Middle frontal gyrus (tissue), 1 donor: Measurements from ENCODE around the gene CAPN14.
"Not testable (repeated sequence)": the region's sequence is repeated elsewhere in the genome, so short reads cannot be mapped to it uniquely, and the experiment has no call there.

ENCODE experiments used
- DNase-seq: peaks from one replicate; pipeline ENCODE4 v3.0.0-alpha.2; 2015; ENCODE audit warnings: low spot score; ENCODE audit errors: extremely low spot score

CAPN14 gene

DNA sequence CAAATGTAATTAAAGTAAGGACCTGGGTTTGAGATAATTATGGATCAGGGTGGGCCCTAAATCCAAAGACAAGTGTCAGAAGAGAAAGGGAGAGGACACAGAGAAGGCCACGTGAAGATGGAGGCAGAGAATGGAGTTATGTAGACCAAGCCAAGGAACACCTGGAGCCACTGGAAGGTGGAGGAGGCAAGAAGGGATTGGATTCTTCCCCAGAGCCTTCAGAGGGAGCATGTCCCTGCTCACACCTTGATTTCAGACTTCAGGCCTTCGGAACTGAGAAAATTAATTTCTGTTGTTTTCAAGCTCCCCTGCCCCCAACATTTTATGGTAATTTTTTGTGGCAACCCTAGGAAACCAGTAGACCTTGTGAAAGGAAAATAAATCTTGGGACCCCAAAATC lies 19.6 kb downstream of the CAPN14 start:
- no peak for DNase-seq

DNA sequence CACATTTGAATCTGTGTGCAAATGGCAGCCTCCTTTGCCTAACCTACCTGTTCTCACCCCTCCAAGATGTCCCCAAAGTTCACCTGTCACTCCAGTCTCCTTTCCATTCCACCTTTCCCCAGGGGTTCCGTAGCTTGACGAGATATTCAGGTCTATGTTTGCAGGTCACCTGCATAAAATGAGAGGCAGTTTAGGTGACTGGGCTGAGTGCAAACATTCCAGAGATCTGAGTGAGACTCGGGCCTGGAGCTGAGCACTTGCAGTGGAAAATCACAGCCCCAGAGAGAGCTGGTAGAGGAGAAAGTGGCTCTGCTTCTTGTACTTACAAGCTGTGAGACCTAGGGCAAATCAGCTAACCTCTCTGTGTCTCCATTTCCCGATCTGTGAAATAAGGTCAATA lies 20.1 kb downstream of the CAPN14 start:
- no peak for DNase-seq

DNA sequence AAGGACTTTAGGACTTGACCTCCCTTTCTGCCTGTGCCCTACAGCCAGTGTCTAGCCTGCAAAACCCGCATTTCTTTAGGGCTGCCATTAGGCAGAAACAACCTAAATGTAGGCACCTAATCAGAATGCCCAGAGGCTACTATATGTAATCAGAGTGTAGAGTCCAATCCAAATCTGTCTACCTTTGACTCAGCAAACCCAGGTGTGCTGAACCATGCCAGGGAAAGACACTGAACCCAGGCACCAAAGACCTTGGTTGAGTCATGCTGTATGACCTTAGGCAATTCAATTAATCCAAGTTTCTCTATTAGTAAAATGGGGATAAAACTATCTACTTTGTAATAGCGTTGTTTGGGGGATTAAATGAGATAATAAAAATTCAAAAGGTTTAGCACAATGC lies 20.7 kb downstream of the CAPN14 start:
- DNase-seq, result no peak

DNA sequence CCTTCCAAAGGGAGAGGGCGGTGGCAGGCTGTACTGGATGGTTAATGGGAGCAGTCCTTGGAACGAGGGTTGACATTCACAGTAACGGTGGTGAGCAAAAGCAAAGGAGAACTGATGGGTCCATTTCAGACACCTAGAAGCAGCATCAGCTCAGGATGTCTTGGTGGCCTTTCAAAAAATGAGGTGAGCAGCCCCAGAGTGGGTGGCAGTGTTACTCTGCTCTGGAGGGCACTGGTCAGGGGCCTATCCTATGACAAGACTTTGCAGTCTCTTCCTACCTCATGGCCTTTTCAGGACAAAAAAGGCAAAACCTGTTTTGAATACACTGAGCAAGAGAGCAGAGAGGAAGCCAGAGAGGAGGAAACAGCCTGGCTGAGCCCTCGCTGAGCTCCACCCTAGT lies 23.5 kb downstream of the CAPN14 start:
- no peak for DNase-seq

DNA sequence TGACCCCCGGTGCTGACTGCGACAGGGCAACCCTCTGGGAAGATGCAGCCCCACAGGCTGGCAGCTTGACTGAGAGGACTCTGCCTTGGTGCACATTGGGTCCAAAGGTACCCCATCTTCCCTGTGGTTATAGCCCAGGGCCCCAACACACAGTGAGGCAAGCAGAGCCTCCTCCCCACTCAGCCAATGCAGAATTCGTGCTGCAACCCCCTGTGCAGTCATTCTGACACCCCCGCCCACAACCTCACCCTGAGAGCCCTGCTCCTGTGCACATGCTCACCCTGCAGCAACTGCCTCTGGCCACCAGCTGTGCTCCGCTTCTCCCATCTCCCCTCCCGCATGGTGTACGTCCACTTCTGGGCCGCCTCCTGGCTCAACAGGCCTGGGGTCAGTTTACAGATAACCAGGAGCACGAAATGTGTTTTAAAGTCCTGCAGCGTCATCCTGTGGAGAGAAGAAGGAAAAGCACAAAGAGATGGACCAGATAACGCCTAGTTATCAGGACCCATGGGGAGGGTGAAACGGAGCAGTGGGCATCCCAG lies 24.4 kb downstream of the CAPN14 start:
- DNase-seq, result no peak

DNA sequence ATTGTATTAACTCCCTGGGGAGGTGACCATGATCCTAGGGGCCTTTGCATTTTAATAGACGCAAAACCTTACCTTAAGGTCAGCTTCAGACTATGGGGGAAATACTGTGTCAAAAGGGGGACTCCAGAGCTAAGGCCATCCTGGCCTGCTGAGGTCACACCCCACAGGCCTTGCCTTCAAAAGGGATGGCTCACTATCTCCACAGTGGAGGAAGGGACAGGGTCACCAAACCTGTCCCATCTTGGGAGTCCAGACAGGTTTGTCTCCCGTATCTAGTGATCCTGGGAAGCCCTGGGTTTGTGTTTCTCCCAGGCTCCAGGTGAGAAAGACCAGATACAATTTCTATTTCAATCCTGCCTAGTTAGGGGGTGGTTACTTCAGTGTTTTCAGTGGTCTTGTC lies 24.9 kb downstream of the CAPN14 start:
- DNase-seq, result no peak

DNA sequence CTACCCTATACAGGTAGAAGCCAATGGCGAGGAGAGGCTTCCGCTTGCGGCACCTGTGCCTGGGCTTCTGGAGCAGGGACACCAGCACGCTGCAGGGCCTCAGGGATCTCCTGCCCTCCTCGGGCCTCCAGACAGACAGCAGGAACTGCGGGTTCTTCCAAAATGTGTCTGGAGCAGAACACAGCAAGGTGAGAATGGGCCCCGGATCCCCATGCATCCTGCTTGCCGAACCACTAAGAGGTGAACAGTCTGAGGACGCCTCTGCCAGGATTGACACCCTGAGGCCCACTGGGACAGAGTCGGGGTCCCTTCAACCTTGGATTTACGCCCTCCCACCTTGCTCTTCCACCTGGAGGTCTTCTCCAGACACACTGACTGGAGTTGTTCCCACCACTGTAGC lies 25.4 kb downstream of the CAPN14 start:
- no peak for DNase-seq

DNA sequence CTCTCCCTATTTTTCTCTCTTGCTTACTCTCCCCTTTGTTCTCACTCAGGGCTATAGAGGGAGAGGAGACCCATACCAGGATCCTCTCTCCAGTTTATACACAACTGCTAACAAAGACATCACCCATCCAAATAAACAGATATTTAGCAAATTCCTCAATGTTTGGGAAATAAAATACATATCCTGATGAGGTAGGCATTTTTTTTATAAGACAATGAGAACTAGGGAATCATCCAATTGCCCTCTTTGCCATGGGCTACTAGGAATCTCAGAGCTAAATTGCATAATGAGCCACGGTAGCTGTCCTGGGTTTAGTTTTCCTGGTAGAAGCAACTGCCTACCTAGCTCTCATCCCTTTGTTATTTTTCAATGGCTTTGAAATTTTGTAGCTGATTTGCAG lies 27.1 kb downstream of the CAPN14 start:
- no peak for DNase-seq

DNA sequence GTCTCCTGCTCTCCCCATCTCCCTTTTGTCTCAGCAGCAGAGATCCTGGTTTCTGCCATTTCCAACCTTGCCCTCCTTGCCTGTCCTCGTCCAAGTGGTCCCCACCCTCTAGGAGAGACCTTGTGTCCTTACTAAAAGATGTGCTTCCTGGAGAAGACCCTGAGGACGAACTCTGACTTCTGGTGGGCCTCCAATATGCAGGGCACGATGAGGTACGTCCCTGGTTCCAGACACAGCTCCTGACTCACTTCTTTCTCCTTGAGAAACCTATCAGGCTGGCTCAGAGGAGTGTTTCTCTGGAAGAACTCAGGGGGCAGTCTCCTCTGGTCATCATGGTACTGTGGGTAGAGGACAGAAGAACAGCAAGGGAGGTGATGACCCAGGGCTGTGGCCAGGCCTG lies 28.2 kb downstream of the CAPN14 start:
- DNase-seq, result no peak

DNA sequence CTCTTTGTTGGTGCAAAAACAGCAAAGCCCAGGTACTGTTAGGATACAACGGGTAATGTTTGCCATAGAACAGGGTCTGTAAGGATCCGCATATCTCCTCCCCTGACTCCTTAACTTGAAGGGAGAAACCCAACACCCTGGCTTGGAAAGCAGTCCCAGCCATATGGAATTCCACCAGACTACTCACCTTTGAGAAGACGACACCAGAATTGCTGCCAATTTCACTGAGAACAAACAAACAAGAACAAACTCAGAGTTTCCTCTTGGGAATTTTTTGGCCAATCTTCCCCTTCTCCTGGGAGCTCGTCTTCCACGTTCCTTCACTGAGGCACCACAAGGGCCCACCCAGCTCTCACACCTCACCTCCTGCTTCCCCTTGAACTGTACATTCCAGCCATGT lies 29.2 kb downstream of the CAPN14 start:
- no peak for DNase-seq

DNA sequence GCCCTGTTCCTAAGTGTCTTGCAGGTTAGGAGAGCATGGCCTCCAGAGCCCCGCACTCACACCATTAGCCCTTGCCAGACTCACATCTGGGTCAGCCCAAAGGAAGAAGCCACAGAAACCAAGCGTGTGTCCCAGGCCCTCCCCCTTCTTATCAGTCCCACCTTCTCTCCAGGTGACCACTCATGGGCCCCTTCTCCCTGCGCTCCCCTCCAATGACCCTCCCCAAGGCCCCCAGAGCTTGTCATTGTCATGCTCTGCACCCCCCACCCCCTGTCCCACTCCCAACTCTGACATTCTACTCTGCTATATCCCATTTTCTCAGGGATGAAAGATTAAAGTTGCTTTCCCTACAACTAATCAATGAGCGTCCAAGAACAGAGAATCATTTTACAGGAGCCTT lies 30.1 kb downstream of the CAPN14 start:
- no peak for DNase-seq

DNA sequence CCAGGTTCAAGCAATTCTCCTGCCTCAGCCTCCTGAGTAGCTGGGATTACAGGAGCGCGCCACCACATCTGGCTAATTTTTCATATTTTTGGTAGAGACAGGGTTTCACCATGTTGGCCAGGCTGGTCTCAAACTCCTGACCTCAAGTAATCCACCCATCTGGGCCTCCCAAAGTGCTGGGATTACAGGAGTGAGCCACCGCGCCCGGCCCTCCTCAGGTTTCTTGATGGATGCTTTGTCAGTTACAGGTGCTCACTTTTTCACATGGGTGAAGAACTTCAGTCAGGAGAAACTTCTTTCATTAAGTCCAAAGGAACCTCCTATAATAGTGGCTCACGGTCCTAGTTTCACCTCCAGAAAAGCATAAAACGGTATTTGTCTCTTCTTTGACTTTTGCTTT lies 33.3 kb downstream of the CAPN14 start:
- DNase-seq, result not testable (repeated sequence)

DNA sequence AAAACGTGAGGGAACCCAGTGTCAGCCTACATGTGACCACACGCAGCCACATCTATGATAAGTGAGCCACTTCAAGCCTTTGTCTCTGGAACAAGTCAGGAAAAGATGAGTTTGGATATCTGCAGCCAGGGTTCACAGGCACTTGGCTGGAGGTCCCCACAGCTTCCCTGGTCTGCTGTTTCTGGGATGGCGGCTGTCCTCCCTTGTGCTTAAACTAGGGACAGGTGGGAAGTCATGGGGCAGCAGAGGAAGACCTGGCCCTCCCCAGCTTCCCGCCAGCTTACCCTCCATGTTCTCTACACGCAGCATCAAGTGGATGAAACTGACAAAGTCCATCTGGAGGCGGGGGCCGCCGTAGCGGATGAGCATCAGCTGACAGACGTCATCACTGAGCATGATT lies 40.6 kb downstream of the CAPN14 start:
- no peak for DNase-seq

DNA sequence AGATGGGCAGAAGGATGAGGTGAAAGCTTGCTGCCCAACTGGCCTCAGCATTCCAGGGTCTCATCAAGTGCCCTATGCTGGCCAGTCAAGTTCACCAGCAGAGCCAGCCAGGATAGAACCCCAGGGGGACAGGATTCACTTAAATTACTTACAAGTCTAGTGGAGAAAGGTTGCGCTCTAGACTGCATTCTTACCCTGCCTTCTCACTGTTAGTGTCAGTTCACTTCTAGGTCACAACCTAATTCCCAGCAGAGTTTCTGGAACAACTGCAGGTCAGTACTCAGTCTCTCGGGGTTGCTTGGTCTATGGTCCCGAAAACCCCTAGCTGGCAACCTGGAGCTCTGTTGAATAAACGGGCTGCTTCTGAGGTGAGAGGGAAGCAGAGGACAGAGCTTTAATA lies 46.2 kb downstream of the CAPN14 start:
- DNase-seq, result no peak

DNA sequence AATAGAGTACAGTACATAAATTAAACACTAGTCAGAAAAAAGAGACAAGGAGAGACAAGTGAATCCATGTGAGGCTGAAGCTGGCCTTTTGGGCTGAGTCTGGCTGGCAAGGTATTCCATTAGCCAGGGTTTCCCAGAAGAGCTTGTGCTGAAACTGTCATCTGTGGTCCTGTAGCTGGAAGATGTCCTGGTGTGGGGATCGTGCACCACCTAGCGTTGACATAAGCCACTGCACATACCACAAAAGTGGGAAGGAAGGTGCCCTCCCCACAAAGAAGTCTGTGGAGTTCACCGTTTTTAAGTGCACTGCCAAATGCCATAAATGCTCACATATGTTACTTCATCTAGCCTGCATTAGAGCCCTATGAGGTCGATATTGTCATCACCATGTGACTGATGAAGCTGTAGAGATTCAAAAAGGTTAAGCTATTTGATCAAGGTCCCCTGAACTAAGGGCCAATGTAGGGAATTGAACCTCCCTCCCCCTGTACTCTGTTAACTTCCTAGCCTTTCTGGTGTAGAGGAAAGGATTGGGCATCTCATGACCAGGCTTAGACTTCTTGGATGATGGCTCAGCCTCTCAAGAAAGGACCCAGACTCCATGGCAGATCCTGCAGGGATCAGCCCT lies 47.1 kb downstream of the CAPN14 start:
- DNase-seq, result peak; percentile 29

DNA sequence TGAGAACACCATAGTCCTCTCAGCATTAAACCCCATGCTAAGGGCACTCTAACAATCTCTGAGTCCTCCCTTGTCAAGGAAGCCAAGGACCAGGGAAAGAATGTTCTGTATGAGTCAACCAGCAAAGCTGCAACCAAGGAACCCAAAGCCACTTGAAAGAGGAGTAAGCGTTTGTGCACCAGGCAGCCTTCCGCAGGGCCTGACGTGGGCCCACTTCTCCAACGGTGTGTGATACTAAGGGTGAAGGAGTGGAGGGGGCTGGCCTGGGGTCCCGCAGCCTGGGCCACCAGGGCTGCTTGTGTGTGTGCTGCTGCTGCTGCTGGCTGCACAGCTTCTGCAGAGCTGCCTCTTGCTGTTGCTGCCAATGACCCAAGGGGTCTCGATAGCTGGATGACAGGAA lies 49.0 kb downstream of the CAPN14 start:
- DNase-seq, result no peak

DNA sequence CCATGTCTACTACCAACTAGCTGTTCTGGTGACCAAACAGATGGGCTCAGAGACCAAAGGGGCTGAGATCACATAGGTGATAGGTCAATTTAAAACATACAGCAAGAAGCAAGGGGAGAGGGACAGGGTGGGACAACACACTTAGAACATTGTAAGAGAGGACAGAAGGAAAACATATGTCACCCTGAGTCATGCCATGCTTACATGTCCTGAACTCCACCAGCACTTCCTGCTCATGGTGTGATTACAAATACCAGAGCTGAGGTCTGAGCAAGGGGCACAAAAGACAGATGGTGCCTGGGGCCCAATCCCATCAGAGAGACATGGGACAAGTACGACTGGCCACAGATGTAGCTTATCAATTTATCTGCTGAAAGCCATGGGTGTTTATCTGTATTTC lies 50.4 kb downstream of the CAPN14 start:
- no peak for DNase-seq

DNA sequence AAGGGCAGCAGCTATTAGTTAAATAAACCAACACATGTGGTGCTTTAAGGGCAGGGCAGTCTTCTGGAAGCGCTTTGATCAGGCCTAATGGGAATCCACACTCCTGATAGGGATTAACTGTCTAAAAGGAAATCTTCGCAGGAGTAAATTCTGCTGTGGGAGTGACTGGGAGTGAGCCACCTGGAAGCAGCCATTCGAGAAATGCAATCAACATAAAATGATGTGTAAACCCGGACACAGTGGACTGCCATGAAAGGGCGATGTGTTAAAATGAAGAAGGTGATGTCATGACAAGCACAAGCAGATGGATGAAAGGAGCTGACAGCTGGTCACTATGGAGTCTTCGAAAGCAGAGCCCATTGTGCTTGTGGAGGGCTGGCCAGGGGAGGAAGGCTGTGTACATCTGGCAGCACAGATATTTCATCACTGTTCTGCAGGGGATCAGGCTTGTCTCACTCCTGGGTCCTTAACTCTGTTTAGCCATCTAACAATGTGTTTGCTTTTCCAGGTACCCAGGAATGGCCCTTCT lies 54.2 kb downstream of the CAPN14 start:
- DNase-seq, result no peak

DNA sequence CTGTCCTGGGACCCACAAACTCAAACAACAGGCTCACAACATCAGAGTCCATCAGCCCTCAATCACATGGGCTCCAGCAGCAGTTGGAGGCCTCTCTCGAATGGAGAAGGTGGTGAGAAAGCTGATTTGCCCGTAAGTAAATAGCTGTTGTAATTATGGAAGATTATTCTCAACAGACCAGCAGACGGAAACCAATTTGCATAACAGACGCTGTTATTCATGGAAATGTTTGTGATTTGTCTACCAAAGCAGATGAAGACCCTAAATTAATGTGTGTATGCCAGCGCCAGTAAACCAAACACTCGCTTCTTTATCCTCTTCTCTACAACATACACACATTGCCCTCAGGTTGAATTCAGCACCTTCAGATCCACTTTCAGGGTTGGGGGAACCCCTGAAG lies 55.7 kb downstream of the CAPN14 start:
- DNase-seq, result no peak

DNA sequence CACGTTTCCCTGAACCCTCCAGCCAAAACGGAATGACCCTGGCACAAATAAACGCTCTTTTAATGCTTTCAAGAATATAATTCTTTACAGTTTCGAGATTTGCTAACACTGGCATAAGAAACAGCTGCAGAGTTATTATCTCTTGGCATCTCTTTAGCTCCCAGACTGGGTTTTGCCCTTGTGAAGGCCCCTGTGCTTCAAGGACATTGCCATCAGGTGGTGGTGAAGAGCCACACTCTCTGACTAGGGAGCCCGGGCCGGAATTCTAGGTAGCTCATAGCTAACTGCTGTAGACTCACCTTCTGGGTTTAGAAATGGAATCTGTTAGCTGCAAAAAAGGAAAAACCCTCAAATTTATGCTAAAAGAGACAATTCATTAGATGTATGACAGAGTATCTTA lies 65.8 kb downstream of the CAPN14 start:
- no peak for DNase-seq

DNA sequence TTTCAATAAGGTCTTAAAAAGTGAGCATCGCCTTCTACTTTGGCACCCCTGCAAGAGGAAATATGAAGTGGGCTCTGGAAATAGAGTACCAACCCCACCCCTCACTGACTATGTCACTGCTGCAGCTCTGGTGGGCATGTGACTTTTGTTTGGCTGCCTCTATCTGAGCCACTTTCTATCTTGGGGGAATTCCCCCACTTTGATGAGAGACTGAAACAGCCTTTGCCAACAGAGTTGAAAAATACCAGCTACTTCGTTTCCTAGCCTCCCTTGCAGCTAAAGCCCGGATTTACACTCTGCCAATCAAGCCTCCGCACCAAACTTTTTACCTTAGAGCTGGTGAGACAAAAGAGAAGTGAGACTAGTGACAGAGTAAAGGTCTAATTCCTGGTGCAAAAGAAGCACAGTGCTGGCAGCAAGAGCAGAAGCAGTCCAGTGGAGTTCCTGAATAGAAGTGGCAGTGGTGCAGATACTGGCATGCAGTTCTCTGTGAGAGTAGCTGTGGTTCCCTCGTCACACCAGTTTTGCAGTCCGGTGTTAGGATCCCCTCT lies 67.1 kb downstream of the CAPN14 start:
- no peak for DNase-seq

DNA sequence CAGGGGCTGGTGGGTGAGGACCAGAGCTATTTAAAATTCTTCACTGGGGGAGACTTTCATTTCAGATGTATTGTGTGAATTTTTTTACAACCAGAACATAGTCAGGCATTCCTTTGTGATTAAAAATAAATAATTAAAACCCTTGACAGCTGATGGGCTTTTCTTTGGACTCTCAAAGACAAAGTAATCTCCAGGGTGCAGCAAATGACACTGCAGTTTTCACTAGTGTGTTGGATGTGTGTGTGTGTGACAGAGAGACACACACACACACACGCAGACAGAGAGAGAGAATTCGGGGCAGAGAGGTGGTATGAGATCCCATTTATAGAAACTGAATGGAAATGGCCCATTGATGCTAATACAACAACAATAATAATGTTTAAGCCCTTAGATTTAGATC lies 68.8 kb downstream of the CAPN14 start:
- no peak for DNase-seq

DNA sequence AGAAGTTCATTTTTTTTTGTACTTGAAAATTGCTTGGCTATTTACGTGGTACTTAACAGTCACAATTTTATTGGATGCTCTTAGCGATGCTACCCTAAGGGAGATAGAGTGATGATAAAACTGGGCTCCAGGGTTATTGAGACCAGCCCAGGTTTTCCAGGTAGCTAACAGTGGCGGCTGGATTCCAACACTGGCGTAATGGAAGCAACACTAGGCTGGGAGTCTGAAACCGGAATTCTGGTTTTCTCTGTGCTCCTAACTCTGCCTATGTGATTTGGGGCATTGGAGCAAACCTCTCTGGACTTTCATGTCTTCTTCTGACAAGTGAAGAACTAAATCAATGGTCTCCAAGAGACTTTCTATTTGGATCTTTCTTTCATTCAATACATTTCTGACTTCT lies 69.7 kb downstream of the CAPN14 start:
- no peak for DNase-seq
